ENCODE measurements around the gene SAMD4A.

Gene SAMD4A

DNA sequence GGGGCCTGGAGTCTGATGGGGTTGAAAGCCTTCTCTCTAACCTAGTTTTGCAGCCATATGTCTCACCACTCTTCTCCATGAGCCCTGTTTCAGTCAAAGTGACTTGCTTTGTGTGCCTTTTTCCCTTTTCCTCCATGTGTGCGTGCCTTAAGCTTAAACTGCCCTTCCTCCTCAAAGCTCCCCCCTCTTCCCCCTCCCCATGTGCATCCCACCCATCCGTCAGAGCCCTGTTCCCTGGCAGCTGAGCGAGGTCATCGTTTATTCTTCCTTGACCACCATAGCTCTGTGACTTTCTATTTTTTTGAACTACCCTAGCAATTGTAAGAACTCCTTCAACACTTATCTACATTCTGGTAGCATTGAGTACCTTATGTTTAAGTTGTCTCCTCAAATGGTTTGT is 24.9 kb downstream of the SAMD4A start:
- no peak for DNase-seq (ENCODE audit: low read depth in 2 of 2)
- no peak for TF ChIP-seq CTCF (IDR thresholded peaks at IDR 0.05; ENCODE audit: low read depth, low read length)

DNA sequence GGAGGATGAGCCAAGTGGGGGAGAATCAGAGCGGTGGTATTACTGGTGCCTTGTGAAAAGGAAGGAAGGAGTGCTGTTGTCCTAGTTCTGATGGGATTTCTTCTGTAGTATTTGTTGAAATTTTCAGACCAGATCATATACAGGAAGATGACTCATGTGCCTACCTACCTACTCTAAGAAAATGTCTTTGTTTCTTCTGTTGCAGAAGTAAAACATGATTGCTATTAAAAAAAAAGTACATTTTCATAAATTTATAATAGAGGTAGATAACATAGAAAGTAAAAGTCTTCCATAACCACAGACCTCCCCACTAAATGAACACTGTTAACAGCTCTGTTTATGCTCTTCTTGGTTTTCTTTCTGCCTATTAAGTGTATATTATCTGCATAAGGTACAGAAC is 26.9 kb downstream of the SAMD4A start:
- DNase-seq (ENCODE audit: low read depth in 2 of 2) = peak in 1 of 2 donors; percentile 59
- peak overlapping the region in 1 of 2 donors; percentile 3 for H3K4me3 ChIP-seq (replicated peaks in 1 of 2; ENCODE audit: low read depth in 2 of 2, low read length in 2 of 2)
- TF ChIP-seq CTCF (IDR thresholded peaks at IDR 0.05; ENCODE audit: low read depth, low read length) = no peak

More for the DNA sequence above, 24.9 kb downstream of the SAMD4A start:
- H3K4me3 ChIP-seq (replicated peaks in 1 of 2; ENCODE audit: low read depth in 2 of 2, low read length in 2 of 2) = no peak overlapping the region

GRCh38 chr14:54594537-54594936 is 27.6 kb downstream of the SAMD4A start:
- H3K4me3 ChIP-seq (replicated peaks in 1 of 2; ENCODE audit: low read depth in 2 of 2, low read length in 2 of 2) = no peak overlapping the region
- TF ChIP-seq CTCF (IDR thresholded peaks at IDR 0.05; ENCODE audit: low read depth, low read length) = no peak
- peak in 1 of 2 donors; percentile 43 for DNase-seq (ENCODE audit: low read depth in 2 of 2)

DNA sequence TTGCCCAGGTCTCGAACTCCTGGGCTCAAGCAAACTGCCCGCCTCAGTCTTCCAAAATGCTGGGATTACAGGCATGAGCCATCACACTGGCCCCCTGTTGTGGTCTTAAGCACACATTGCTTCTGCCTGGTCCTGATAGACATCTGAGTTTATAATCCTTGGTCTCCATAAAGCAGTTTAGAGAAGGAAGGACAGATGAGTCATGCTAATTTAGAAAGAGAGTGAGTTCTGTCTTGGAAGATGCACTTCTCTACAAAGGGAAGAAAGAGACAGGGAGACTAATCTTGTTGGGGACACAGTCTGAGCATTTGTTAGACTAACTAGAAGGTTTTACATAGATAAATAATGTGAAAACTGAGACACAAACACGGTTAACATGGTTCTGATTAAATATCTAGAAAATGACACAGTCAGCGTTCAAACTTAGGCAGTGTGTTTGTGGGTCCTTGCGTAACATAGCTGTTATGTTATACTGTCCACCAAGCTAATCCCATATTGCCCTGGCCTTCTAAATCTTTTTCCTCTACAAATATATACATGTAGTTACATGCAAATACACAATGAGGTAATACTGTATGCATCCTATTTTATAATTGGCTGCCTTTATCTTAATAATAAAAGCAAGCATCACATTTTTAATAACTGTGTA is 31.0 kb downstream of the SAMD4A start:
- DNase-seq (ENCODE audit: low read depth in 2 of 2) = peak in 1 of 2 donors; percentile 32
- TF ChIP-seq CTCF (IDR thresholded peaks at IDR 0.05; ENCODE audit: low read depth, low read length) = no peak
- H3K4me3 ChIP-seq (replicated peaks in 1 of 2; ENCODE audit: low read depth in 2 of 2, low read length in 2 of 2) = no peak overlapping the region

DNA sequence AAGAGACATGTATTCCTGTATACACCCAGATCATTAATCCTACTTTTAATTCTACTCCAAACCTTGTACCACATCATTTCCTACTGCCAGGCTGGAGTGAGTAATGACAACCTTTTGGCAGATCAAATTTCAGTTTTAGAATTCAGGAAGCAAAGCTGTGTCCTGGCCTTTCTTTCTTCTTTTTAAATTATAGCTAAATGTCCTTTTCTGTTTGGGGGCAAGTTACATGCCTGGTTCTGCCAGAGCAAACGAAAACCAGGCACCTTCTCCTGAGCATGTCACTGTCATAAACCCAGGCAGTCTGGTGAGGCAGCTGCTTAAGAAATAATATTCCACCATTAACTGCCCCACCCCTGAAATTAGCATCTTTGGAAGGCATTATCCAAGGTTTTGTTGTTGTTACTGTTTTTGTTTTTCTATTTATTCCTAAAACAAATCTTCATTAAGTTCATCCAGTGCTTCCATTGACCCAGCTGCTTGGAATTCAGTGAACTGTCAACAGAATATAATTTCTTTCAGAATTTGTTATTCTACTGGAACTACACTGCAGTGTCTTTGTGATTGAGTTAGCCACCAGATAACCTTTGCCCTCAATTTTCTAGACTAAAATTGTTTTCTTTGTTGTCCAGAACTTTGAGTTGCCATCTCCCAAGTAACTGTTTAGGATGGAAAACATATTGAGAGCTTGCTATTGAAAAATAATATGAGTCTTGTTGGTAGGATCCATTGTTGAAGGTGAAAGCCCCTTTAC is 33.2 kb downstream of the SAMD4A start:
- TF ChIP-seq CTCF (IDR thresholded peaks at IDR 0.05; ENCODE audit: low read depth, low read length) = no peak
- H3K4me3 ChIP-seq (replicated peaks in 1 of 2; ENCODE audit: low read depth in 2 of 2, low read length in 2 of 2) = no peak overlapping the region
- DNase-seq (ENCODE audit: low read depth in 2 of 2) = peak in 1 of 2 donors; percentile 24

GRCh38 chr14:54600717-54601109 is 33.8 kb downstream of the SAMD4A start:
- H3K4me3 ChIP-seq (replicated peaks in 1 of 2; ENCODE audit: low read depth in 2 of 2, low read length in 2 of 2) = no peak overlapping the region
- peak; percentile 58 to 60 for DNase-seq (ENCODE audit: low read depth in 2 of 2)
- TF ChIP-seq CTCF (IDR thresholded peaks at IDR 0.05; ENCODE audit: low read depth, low read length) = no peak
